Activated naive CD4-positive, alpha-beta T cell treated with anti-CD3 and anti-CD28 coated beads, Interleukin-2, amount 50 U/mL, for 16 hours (primary cell): ENCODE results near the gene CREB5.
"Not testable (repeated sequence)": the region's sequence is repeated elsewhere in the genome, so short reads cannot be mapped to it uniquely, and the experiment has no call there.

Experiments used
- DNase-seq: peaks from one replicate; pipeline ENCODE4 v3.0.0-alpha.2; 2020

Gene CREB5

DNA sequence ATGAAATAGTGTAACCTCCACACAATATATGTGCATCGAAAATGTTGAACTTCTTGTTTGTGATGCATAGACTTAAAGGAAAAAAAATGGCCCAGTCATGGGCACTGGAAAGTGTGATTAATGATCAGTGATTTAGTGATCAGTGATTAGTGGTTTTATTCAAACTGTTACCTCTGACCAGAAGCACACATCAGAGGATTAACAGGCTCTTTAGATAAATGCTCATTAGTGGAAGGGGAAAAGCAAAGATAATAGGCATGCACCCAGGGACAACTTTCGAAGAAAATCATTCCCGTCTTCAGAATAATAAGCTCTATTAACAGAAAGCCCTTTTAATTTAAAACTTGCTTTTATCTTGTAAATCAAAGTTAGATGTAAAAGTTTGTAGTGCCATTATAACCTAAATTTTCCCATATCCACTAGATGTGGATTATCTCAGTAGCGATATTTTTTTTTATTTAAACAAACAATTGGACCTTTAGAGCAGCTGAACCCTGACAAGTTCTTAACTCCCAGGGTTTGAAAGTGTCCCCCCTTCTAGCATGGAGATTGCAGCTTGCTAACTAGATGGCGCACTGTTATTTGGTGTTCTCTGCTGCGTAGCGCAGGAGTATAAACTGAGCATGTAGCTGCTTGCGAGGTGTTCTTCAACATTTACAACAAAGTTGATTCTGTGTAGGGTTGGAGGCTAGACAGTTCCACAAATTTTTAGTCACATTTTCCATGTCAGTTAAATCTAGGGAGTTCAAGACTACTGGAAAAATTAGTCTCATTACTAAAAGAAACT lies at the start of gene CREB5:
TSS of gene CREB5 (plus strand) at position 643 of the 787 bp plus-strand sequence. CDS start 397 bp downstream, outside the sequence.
- DNase-seq = no peak

GRCh38 chr7:28362812-28363211 lies 49.5 kb upstream of the CREB5 start:
- no peak for DNase-seq

DNA sequence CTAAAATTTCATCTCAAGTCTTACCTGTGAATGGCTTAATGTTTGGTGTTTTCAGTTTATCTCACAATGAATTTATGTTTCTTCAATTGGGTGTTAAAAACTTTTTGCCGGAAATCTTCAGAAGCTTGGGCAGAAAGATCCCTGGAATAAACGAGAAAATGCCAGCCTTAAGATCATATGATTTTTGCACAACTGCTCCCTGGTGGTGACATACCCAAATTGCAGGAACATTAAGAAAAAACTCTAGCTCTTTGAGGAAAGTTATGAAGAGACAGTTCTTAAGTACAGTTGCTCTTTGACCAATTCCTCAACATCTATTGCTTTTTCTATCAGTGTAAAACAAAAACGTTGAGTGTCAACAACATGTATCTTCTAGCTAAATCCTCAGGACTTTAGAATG lies 48.2 kb upstream of the CREB5 start:
- no peak for DNase-seq

DNA sequence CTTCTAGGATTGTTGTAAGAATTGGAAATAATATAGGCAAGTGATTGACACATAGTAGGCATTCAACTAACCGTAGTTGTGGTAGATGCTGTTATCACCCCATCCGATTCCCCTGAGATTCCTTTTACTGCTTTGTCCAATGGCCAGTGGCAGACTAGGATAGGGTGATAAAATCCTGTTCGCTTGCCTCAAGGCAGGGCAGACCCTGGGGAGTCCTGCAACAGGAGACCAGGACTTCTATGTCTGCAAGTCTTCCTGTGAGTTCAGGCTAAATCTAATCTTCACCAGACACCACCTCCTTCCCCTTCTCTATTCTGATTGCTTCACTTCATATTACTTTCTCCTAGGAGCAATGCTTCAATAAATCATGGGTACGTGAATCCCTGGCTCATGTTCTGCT lies 42.8 kb upstream of the CREB5 start:
- DNase-seq = no peak

DNA sequence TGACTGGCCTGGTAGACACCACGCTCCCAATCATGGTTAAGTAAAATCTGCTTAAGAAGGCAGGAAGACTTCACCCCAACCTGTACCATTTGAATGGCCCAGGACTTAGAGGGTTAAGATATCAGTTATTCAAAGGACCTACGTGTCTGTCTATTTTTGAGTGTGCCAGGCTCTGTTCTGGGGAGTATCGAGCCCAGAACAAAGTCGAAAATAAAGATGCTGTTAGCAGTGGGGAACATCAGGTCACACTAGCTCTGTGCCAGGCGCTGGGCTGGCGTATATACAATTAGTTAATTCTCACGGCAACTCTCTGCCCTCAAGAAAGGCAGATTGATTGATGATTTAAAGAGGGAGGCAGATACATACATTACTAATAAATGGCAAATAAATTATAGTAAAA lies 40.5 kb upstream of the CREB5 start:
- no peak for DNase-seq

GRCh38 chr7:28373990-28374389 lies 38.3 kb upstream of the CREB5 start:
- DNase-seq = no peak

GRCh38 chr7:28375729-28376128 lies 36.6 kb upstream of the CREB5 start:
- DNase-seq = no peak

DNA sequence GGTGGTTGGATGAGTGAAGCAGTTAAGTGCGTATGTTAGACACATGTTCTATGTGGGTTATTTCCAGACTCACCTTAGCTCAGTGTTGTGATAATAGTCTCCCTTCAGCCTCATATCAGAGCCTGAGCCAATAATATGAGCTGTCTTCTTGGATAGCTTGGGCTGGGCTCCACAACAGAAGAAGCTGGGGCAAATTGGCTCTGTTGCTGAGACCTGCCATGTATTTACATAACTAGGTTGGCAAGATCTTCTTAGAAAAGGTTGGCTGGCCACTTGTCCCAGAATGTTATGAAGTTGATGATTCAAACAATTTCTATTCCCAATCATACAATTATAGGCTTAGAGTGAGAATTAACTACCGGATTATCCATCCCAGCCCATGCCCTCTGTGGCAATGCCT lies 35.7 kb upstream of the CREB5 start:
- no peak for DNase-seq

DNA sequence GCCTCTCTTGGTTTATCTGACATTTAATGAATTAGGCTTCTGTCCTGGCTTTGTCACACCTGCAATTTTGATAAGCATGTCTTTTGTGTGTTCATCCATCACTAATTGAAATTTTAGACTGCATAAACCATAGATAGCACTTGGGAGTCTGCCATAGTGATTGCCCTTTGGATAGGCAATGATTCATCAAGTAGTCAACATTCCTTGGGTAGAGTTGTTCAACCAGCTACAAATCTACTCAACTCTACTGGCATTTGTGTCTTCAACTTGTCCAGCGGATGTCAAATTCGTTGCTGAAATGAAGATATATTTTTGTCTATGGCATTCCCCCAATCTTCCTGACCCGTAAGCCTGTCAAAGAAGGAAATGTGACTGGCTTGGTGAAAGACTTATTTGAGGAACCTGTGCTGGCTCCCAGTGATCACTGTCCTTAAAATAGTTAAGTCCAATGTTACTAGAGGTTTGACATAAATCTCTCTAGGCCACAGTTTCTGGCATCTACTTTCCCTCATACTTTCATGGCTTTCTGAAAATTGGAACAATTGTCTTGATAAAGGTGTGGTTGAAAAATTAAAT lies 33.7 kb upstream of the CREB5 start:
- no peak for DNase-seq

- no peak for DNase-seq
These were observed 30.9 kb upstream of the CREB5 start for GRCh38 chr7:28381466-28381865.

DNA sequence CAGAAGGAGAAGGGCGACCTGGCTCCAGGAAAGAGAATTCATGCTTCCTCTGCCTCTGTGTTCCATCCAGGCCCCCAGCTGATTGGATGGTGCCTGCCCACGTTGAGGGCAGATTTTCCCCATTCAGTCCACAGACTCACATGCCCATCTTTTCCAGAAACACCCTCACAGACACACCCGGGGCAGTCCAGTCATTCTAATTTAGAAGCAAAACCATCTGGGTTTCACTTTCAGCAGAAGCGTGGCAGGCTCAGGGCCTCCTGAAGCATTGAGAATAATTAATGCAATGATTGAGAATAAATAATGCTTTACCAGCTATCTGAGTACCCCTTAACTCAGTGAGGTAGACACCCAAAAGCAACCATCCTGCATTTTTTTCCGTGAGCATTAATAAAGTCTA lies 30.2 kb upstream of the CREB5 start:
- no peak for DNase-seq

- no peak for DNase-seq
These were observed 28.3 kb upstream of the CREB5 start for GRCh38 chr7:28383975-28384374.

- no peak for DNase-seq
These were observed 22.6 kb upstream of the CREB5 start for GRCh38 chr7:28389504-28390395.

DNA sequence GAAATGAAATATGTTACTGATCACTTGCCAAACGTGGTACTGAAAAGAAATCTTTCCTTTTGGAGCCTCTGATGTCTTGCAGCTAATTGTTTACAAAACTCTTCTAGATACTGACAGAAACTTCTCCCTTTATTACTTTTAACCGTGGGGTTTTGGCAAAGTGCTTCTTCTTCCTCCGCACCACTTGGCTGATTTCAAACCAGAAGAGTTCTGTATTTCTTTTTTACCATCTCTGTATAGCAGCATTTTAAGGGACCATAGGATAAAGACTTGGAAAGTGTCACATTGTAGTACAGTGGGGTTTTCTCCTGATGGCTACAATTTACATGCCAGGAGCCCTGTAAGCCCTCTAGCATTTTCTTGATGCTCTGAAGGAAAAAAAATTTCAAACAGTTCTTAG lies 21.9 kb upstream of the CREB5 start:
- DNase-seq = no peak

DNA sequence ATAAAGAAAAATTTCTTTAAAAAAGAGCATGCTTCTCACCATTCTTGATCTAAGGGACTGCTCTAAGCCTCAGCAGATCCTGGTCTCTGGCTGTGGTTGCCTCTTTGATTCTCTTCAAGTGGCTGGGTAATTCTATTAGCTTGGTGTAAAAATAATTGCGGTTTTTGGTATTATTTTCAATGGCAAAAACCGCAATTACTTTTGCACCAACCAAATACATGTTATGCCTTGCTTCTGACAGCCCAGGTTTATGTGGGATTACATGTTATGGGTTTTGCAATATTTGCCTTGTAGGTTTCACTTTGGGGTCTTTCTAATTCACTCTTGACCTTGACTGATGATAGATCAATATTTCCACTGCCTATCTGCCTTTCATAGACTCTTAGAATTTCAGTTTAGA lies 20.0 kb upstream of the CREB5 start:
- no peak for DNase-seq

GRCh38 chr7:28395404-28395803 lies 16.9 kb upstream of the CREB5 start:
- no peak for DNase-seq

DNA sequence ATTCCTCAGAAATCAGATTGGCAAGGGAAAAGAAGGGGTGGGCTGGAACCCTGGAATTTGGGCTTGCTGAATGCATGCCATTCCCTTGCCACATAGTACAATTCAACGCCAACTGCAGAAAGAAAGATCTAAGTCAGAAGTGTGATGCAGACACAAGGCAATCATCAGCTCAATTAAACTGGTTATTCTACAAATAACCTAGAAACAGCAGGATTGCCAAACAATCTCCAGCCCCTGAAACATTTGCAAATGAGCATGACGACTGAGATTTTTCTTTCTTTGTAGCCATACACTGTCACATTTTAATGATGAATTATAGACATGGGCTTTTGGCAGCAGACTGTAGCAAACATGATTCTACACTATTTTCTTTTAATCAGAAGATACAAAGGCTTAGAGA lies 16.5 kb upstream of the CREB5 start:
- DNase-seq = no peak

DNA sequence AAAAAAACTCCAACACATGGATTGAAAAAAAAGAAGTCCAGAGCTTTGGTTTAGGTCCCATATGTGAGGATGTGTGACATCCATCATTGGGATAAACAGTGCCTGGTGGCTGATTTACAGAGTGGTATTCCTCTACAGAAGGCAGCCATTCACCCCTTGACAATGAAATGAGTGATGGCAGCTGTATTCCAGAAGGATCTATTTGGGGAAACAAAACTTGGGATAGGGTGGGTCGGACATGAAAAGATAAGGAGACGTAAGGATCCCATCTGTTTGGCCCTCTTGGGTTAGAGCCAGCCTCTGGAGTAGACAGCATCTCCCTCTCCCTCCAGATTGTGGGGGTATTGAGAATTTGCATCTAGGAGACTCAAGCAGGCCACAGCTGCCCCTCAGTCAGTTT lies 15.2 kb upstream of the CREB5 start:
- DNase-seq = no peak

GRCh38 chr7:28400838-28401360 lies 11.4 kb upstream of the CREB5 start:
- no peak for DNase-seq

DNA sequence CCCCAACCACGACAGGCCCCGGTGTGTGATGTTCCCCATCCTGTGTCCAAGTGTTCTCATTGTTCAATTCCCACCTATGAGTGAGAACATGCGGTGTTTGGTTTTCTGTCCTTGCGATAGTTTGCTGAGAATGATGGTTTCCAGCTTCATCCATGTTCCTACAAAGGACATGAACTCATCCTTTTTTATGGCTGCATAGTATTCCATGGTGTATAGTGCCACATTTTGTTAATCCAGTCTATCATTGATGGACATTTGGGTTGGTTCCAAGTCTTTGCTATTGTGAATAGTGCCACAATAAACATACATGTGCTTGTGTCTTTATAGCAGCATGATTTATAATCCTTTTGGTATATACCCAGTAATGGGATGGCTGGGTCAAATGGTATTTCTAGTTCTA lies 10.8 kb upstream of the CREB5 start:
- DNase-seq = not testable (repeated sequence)

- no peak for DNase-seq
These were observed 6.7 kb upstream of the CREB5 start for GRCh38 chr7:28405662-28406061.

DNA sequence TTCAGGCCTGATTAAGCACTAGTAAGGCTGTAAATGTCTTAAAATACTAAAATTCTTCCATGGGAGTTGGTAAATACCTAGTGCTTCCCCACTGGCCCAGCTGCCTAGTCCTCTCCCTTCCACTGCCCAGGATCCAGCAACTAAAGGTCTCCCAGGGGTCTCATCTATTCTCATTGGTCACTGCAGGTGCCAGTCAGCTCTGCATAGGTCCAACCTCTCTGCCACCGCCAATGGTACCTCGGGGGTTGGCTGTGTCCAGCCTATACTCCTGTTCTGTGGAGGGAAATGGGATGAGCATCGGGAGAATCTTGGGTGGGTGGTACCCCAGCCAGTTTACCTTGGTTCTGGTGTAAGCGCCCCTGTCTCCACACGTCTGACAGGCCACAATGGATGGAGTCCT lies 6.1 kb upstream of the CREB5 start:
- no peak for DNase-seq

- no peak for DNase-seq
These were observed 4.7 kb upstream of the CREB5 start for GRCh38 chr7:28407651-28408050.
